ENCODE measurements around the gene SKA2.
"Not testable (repeated sequence)": the region's sequence is repeated elsewhere in the genome, so short reads cannot be mapped to it uniquely, and the experiment has no call there.

SKA2 gene

GRCh38 chr17:59154721-59155438, at the start of gene SKA2:
TSS of gene SKA2 (minus strand) at chr17:59155186. CDS start at chr17:59155163, 23 bp downstream.
- no peak for DNase-seq

GRCh38 chr17:59202320-59202719, 47.3 kb upstream of the SKA2 start:
- DNase-seq = no peak

- no peak for DNase-seq
Observed at GRCh38 chr17:59199398-59199797, 44.4 kb upstream of the SKA2 start.

- no peak for DNase-seq
Observed at GRCh38 chr17:59193336-59193862, 38.4 kb upstream of the SKA2 start.

GRCh38 chr17:59190806-59191205, 35.8 kb upstream of the SKA2 start:
- no peak for DNase-seq

- DNase-seq = no peak
Observed at GRCh38 chr17:59186850-59187249, 31.9 kb upstream of the SKA2 start.

- DNase-seq = no peak
Observed at GRCh38 chr17:59185997-59186396, 31.0 kb upstream of the SKA2 start.

GRCh38 chr17:59181481-59181880, 26.5 kb upstream of the SKA2 start:
- no peak for DNase-seq

GRCh38 chr17:59180626-59181025, 25.6 kb upstream of the SKA2 start:
- DNase-seq = no peak

- not testable (repeated sequence) for DNase-seq
Observed at GRCh38 chr17:59179601-59180000, 24.6 kb upstream of the SKA2 start.

- no peak for DNase-seq
Observed at GRCh38 chr17:59178266-59178985, 23.4 kb upstream of the SKA2 start.

- DNase-seq = no peak
Observed at GRCh38 chr17:59175076-59175475, 20.1 kb upstream of the SKA2 start.

GRCh38 chr17:59174671-59175070, 19.7 kb upstream of the SKA2 start:
- no peak for DNase-seq

- no peak for DNase-seq
Observed at GRCh38 chr17:59172436-59173004, 17.5 kb upstream of the SKA2 start.

- no peak for DNase-seq
Observed at GRCh38 chr17:59167571-59168001, 12.6 kb upstream of the SKA2 start.

GRCh38 chr17:59165933-59166342, 11.0 kb upstream of the SKA2 start:
- peak; percentile 57 for DNase-seq

GRCh38 chr17:59161477-59161876, 6.5 kb upstream of the SKA2 start:
- DNase-seq = no peak

GRCh38 chr17:59160157-59161025, 5.4 kb upstream of the SKA2 start:
- DNase-seq = peak; percentile 15

- peak; percentile 99 for DNase-seq
Observed at GRCh38 chr17:59155439-59156177, 622 bp upstream of the SKA2 start, which contains the start of gene PRR11. TSS of gene PRR11 (plus strand) at chr17:59155746. CDS start at chr17:59169753, 14,007 bp downstream.

- DNase-seq = peak; percentile 66
Observed at GRCh38 chr17:59154292-59154720, 680 bp downstream of the SKA2 start.

GRCh38 chr17:59152925-59153324, 2.1 kb downstream of the SKA2 start:
- DNase-seq = no peak

- no peak for DNase-seq
Observed at GRCh38 chr17:59151591-59151990, 3.4 kb downstream of the SKA2 start.
